ENCODE data around the gene PGS1. TPM values are rescaled to one million over a fixed set of nuclear protein-coding genes. Genes with fewer than 3 reads are reported as not detected.

The PGS1 gene
- total RNA-seq, 2 donors from 2014 or later, result 33.3 to 40.2 TPM

- Histone ChIP-seq H3K4me1 (no peaks in the 10 kb centered on the region), H3K9me3 (no peaks in the 10 kb centered on the region), H3K4me3 (no peak overlapping the region), H3K27ac (no peak overlapping the region), H3K36me3 (no peaks in the 10 kb centered on the region), H3K9ac (ENCODE audit: low read depth in 2 of 2, low read length in 2 of 2) (no peak overlapping the region), H3K27me3 (no peaks in the 10 kb centered on the region)
- no peak for TF ChIP-seq CTCF (IDR thresholded peaks at IDR 0.05)
- no peak for DNase-seq
- intact Hi-C loops (cut with DNase I), result no loop called here
Measured at GRCh38 chr17:78368854-78369495, 9.5 kb upstream of the PGS1 start.

- no peak overlapping the region for H3K27ac ChIP-seq
- no peaks in the 10 kb centered on the region for H3K4me1 ChIP-seq
- H3K27me3 ChIP-seq, result no peaks in the 10 kb centered on the region
- no peaks in the 10 kb centered on the region for H3K36me3 ChIP-seq
- no peak overlapping the region for H3K9ac ChIP-seq (ENCODE audit: low read depth in 2 of 2, low read length in 2 of 2)
- no peak overlapping the region for H3K4me3 ChIP-seq
- DNase-seq, result no peak
- H3K9me3 ChIP-seq, result no peaks in the 10 kb centered on the region
- intact Hi-C loops (cut with DNase I), result no loop called here
- no peak for TF ChIP-seq CTCF (IDR thresholded peaks at IDR 0.05)
Measured at GRCh38 chr17:78369791-78370381, 8.6 kb upstream of the PGS1 start.

DNA sequence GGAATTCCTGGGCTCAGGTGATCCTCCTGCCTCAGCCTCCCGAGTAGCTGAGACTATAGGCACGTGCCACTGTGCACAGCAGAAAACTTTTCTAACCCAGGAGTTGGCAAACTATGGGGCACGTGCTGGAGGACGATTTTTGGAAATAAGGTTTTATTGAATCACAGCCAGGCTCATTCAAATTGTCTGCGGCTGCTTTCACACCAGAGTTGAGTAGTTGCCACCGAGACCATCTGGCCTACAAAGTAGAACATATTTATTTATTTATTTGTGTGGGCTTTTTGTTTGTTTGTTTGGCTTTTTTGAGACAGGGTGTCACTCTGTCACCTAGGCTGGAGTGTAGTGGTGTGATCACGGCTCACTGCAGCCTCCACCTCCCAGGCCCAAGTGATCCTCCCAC lies 7.4 kb upstream of the PGS1 start:
- intact Hi-C loops (cut with DNase I), result no loop called here
- Histone ChIP-seq H3K4me1 (no peaks in the 10 kb centered on the region), H3K27ac (no peak overlapping the region), H3K9ac (ENCODE audit: low read depth in 2 of 2, low read length in 2 of 2) (no peak overlapping the region), H3K4me3 (no peak overlapping the region), H3K9me3 (no peaks in the 10 kb centered on the region), H3K36me3 (no peaks in the 10 kb centered on the region), H3K27me3 (no peaks in the 10 kb centered on the region)
- no peak for TF ChIP-seq CTCF (IDR thresholded peaks at IDR 0.05)
- DNase-seq, result no peak

DNA sequence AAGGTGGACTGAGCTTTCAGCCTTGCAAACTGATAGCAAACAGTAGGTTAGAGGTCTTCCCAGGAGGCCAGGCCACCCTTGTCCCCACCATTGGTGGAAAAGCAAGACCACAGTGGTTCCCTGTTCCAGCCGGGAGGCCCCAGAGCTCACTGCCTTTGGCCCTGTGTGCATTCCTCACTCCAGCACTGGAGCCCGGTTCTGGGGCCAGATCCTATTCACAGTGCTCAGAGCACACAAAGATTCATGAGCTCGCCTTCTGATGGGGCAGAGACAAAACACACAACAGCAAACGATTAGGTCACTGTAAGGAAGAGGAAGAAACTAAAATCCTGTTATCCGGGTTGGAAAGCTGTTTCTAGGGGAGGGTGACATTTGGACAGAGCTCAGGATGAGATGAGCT lies 5.6 kb upstream of the PGS1 start:
- H3K27ac ChIP-seq, result no peak overlapping the region
- TF ChIP-seq CTCF (IDR thresholded peaks at IDR 0.05), result no peak
- no peaks in the 10 kb centered on the region for H3K4me1 ChIP-seq
- intact Hi-C loops (cut with DNase I), result no loop called here
- H3K27me3 ChIP-seq, result no peaks in the 10 kb centered on the region
- H3K9ac ChIP-seq (ENCODE audit: low read depth in 2 of 2, low read length in 2 of 2), result no peak overlapping the region
- H3K9me3 ChIP-seq, result no peaks in the 10 kb centered on the region
- no peaks in the 10 kb centered on the region for H3K36me3 ChIP-seq
- no peak for DNase-seq
- H3K4me3 ChIP-seq, result no peak overlapping the region

- intact Hi-C loops (cut with DNase I), result no loop called here
- Histone ChIP-seq H3K36me3 (no peaks in the 10 kb centered on the region), H3K9me3 (no peaks in the 10 kb centered on the region), H3K4me1 (peaks cover under 1% of the 10 kb centered on the region), H3K9ac (ENCODE audit: low read depth in 2 of 2, low read length in 2 of 2) (no peak overlapping the region), H3K27ac (no peak overlapping the region), H3K27me3 (no peaks in the 10 kb centered on the region), H3K4me3 (no peak overlapping the region)
- no peak for TF ChIP-seq CTCF (IDR thresholded peaks at IDR 0.05)
- DNase-seq, result no peak
Measured at GRCh38 chr17:78374189-78374588, 4.3 kb upstream of the PGS1 start.

All from colonic mucosa (tissue), 4 donors.